HG03196 (cell line): ENCODE measurements around the gene PCBD2.
"Not testable (repeated sequence)": the region's sequence is repeated elsewhere in the genome, so short reads cannot be mapped to it uniquely, and the experiment has no call there.

Source experiments
- ATAC-seq: cut with Tn5 transposase; IDR thresholded peaks from one replicate; pipeline ENCODE4 v1.9.1; 2021; ENCODE audit not compliant: unreplicated experiment

The PCBD2 gene

DNA sequence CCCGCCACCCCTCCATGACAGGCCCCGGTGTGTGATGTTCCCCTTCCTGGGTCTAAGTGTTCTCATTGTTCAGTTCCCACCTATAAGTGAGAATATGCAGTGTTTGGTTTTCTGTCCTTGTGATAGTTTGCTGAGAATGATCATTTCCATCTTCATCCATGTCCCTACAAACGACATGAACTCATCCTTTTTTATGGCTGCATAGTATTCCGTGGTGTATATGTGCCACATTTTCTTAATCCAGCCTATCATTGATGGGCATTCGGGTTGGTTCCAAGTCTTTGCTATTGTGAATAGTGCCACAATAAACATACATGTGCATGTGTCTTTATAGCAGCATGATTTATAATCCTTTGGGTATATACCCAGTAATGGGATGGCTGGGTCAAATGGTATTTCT is 93.1 kb downstream of the PCBD2 start:
- ATAC-seq = not testable (repeated sequence)

DNA sequence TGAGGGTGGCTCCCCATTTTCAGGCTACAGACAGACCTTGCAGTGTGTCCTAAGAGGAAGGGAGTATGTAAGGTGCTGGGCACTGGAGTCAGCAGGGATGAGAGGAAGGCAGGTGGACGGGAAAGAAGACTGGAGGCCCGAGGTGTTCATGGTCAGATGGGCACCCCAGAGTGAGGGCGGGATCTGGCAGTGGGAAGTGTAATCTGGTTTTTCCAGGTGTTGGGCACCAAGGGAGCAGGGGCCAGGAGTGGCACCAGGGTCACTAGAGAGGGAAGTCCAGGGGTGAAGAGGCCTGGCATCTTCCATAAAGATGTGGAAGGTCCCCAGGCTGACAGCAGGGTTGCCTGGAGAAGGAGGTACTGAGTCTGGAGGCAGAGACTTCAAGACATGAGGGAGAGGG is 99.4 kb downstream of the PCBD2 start:
- ATAC-seq = no peak

DNA sequence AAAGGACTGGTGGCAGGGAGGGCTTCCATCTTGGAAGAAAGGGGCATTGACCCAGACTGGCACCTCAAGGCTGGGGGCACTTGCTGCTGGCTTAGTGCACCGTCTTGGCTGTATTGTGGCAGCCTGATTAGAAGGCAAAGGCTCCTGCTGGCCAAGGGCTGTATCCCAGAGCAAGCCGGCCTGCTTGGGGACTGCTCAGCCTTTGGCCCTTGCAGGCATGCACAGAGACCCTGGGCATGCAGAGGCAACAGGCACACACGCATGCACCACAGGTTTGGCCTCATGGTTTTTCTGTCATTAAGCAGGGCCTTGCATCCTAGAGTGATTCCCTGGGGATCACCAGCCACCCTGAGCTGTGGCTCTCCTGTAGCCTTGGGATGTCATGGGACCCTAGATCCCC is 100.1 kb downstream of the PCBD2 start:
- no peak for ATAC-seq

DNA sequence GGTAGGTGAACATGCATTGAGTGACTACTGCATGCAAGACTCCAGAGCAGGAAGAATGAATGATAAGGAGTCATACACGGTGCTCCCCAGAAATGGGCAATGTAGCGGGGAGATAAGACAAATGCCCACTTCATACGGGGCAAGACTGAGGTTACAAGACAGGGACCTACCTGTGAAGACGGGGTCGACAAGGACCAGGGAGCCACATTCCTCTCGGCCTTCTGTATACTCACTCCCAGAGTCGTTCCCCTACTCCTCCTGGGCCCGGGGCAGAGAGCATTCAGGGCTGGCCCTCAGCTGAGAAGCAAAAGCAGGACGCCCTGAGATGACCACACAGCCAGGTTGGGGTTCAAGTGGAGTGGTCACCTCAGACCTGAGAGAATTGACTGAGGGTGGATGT is 102.4 kb downstream of the PCBD2 start:
- ATAC-seq = no peak

DNA sequence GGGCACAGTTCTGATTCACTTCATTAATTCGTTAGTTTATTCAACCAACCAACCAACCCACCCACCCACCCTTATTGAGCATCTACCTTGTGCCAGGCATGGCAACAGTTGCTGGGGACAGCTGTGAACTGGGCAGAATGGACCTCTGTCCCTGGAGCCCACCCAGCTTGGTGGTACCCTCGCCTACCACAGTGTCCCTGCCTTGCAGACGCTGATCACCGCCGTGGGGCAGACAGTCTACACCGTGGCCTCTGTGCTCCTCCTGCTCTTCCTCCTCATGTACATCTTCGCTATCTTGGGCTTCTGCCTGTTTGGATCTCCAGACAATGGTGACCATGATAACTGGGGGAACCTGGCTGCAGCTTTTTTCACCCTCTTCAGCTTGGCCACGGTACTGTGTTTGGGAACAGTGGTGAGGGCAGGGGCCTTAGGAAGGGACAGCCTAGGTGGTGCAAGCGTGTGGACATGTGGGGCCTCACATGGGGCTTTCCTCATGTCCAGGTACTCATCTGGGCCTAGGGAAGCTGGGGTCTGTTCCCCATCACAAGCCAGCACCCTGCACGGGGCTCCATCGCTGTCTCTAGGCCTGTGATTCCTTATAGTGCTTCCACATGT is 102.9 kb downstream of the PCBD2 start:
- ATAC-seq = no peak

DNA sequence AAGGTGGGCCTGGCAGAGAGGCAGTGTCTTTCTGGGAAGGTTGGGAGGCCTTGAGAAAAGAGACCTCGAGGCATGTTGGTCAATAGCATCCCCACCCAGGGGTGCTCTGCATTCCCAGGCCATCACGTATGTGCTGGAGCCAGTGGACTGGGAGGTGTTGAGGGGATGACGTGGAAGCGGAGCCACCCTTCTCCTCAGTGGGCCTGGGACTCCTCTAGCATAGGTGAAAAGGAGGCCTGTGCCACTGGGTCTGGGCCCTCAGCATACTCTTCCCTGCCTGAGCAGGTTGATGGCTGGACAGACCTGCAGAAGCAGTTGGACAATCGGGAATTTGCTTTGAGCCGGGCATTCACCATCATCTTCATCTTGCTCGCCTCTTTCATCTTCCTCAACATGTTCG is 103.6 kb downstream of the PCBD2 start:
- ATAC-seq = no peak

DNA sequence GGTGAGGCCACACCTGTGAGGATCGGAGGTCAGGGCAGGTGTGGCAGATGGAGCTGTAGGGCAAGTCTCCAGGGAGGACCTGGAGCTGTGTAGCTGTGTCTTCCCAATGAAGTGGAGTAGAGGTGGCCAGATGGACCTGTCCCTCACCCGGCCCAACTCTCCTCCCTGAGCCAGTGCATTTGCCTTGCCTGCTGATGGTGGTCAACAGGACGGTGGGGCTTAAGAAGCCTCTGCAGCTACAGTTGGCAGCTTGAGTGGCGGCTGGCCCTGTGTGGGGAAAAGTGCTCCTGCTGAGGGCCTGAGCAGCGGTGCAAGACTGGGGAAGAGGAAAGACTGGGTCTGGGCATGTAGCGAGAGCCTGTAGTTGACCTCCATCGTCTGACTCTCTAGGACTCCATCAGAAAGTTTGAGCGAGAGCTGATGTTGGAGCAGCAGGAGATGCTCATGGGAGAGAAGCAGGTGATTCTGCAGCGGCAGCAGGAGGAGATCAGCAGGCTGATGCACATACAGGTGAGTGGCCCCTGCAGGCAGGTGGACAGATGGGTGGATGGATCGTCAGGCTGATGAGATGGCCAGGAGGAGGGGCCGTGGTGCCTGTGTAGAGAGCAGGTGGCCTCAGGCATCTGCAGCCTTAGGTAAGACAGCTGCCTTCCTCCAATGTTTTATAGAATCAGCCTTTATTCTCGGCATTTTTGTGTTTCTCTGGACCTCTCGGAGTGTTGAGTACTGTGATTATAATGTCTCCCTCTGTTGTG is 104.2 kb downstream of the PCBD2 start:
- no peak for ATAC-seq

DNA sequence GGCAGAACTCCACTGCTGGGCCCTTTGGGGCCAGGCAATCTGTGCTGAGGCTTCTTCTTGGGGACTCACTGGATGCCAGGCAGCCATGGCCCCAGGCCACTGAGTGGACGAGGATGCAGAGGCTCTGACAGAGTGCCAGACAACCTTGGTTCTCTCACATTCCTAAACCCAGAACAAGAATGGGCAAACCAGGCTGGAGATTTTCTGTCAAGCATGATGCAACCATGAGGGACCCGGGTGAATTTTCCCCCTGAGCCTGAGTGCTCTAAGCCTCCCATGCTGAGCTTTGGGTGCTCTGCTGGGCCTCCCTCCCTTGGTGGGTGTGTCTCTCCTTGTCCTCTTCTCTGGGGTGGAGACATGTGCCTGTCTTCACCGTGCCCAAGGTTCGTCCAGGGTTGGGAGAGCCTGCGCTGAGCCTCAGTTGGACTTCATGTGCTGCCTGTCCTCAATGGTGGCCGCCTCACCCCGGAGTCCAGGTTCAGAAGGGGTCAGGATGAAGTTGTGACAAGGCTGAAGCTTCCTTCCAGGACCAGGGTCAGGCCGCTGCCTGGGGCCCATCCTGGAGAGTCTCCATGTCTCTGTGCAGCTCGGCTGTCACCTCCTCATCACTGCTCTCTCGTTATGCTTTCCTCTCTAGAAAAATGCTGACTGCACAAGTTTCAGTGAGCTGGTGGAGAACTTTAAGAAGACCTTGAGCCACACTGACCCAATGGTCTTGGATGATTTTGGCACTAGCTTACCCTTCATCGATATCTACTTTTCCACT is 105.0 kb downstream of the PCBD2 start:
- no peak for ATAC-seq

DNA sequence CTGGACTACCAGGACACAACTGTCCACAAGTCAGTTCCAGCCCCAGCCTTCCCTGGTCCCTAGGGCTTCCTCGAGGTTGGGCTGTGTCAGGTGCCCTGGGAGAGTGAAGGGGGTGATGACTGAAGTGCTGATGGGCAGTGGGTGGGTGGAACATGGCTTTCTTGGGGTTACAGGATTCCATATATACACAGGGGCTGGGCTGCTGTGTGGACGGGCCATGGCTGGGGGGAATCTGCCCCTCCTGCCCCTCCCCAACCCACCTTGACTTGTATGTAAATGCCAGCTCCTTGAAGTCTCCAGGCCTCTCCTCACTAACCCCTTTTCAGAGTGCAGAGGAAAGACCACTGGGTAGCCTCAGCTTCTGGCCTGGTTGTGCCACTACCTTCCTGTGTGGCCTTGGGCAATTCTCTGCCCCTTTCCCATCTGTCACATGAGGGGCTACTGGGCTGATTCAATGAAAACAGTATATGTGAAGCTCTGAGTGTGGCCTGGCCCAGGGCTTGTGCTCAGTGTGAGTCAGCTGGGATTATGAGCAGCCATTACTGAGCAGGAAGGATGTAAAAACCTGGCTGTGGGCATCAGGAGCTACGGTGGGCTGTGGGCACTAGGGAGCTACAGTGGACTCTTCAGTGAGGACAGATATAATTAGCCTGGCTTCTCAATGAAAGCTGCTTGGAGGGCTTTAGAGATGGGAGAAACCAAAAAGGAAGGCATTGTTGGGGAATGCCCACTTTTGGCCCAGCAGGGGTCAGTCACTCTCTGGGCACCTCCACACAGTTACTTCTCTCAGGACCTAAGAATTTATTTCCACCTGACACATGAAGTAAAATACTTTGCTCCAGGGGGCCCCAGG is 105.8 kb downstream of the PCBD2 start:
- no peak for ATAC-seq

DNA sequence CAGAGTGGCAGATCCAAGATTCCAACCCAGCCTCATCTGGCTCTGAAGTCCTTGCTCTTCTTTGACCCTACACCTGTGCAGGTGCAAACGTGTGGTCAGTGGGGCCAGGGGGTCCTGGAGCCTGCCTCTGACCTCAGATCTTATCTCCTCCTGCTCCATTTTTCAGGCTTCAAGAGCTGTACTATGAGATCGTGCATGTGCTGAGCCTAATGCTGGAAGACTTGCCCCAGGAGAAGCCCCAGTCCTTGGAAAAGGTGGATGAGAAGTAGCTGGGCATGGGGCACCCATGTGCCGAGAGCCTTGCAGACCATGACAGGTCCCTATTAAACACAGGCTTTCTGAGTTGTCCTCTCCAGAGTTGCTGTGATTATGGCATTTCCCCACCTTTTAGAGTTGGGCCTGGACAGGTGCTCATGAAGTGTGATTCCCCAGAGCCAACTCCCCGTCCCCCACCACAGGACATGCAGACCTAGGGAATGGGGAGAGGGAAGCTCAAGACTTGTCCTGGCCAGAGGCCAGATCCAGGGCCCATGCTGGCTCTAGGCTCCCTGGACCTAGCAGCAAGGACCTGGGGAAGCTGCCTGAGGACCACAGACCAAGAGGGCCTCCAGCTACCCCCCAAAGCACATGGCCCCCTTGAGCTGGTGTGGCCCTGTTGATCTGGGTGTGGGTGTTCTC is 106.6 kb downstream of the PCBD2 start:
- ATAC-seq = no peak

DNA sequence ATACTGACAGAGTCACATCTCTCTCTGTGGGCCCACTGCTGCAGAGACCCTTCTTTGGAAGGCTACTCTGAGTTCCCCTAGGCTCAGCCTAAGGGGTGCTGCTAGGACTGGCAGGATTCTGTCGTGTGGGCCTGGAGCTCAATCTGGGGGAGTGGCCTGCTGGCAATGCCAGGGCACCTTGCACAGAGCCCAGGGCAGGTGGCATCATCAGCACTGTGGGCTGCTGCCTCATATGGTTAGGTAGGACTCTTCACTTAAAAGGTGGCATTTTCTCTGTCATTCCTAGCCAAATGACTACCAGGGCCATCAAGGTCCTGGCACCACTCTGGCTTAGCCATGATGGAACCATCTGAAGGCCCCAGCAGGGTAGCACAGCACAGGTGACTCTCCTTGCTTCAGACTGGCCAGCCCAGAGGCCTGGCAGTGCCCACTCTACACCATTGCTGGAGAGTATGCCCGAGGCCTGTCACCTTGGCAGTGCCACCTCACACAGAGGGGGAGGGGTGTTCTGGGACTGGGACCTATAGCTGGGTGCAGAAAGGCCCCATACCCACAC is 107.2 kb downstream of the PCBD2 start:
- ATAC-seq = no peak
